PC-3 (cell line): ENCODE results near the gene ITGB3.

Source experiments
- CTCF ChIP-seq: fragments of 300-600 bp; sonication (generic); conservative IDR thresholded peaks from 2 replicates; pipeline ENCODE4 v1.5.1; 2017; ENCODE audit warnings: antibody characterized with exemption, low read depth, mild to moderate bottlenecking, low read length
- EZH2 ChIP-seq: fragments of 300-600 bp; sonication (generic); IDR thresholded peaks from one replicate; pipeline ENCODE4 v1.6.1; 2017; ENCODE audit warnings: antibody characterized with exemption, mild to moderate bottlenecking, low read length; ENCODE audit not compliant: unreplicated experiment
- EZH2phosphoT487 ChIP-seq: fragments of 300-600 bp; sonication (generic); IDR thresholded peaks from 2 replicates; pipeline ENCODE4 v1.6.1; 2018; ENCODE audit warnings: mild to moderate bottlenecking, antibody characterized with exemption, low read length, borderline replicate concordance

- TF ChIP-seq CTCF = no peak
- no peak for TF ChIP-seq EZH2
- TF ChIP-seq EZH2phosphoT487 = no peak
Measured at GRCh38 chr17:47212458-47212857, 41.2 kb upstream of the ITGB3 start.
